IPS DF 19.7 (cell line): Measurements from ENCODE around the gene HIVEP3.
"Not testable (repeated sequence)": the region's sequence is repeated elsewhere in the genome, so short reads cannot be mapped to it uniquely, and the experiment has no call there.

Experiments
- DNase-seq: peaks from one replicate; pipeline ENCODE4 v3.0.0-alpha.2; 2013; ENCODE audit warnings: low read depth, low spot score

Gene HIVEP3

DNA sequence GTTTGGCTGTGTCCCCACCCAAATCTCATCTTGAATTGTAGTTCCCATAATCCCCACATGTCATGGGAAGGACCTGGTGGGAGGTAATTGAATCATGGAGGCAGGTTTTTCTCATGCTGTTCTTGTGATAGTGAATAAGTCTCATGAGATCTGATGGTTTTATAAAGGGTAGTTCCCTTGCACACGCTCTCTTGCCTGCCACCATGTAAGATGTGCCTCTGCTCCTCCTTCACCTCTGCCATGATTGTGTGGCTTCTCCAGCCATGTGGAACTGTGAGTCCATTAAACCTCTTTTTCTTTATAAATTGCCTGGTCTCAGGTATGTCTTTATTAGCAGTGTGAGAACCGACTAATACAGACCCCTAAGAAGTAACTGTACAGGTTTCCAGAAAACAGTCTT, 2.5 kb upstream of the HIVEP3 start:
- DNase-seq, result not testable (repeated sequence)

DNA sequence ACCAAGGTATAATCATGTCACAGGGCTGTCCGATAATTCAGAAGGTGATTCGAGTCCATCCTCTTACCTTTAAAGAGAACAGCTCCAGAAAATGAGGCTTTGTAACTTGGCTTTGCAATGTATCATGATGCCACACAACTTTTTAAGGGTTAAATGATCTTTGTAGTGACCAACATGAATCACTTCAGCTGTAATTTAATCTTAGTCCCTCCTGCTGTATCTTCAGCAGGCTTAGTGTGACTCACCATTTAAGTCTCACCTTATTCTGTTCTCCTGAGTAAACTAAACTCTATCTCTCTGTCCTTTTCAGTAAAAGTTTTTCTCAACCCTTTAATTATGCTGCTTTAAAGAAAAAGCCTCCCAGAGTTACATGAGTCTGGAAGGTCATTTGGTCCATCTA, 1.9 kb upstream of the HIVEP3 start:
- DNase-seq, result no peak

DNA sequence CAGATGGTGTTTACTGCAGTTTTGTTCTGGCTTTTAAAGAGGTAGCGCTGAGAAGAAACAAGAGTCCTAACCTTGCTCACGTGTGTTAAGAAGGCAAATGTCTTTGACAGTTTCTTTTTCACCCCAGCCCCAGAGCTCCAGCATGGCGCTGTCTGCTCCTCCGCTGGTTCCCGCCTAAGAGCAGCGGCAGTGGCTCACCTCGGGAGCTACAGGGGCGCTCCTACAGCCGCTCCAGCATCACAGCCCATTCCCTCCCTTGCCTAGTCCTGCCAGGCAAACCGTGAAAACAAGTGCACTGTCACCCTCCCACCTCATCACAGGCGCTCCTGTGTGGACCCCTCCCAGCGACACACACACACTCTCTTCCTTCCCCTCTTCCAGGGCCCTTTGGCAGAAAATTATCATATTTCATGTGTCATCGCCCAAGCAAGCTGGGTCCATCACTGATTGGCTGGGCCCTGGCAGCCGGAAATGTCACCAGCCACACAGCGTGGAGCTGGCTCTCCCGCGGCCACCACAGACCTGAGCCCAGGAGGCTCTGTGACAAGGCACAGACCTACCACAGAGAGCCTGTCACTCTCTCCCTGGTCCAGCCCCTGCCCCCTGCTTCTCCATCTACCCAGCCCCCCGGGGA, 1.2 kb upstream of the HIVEP3 start:
- DNase-seq, result no peak

DNA sequence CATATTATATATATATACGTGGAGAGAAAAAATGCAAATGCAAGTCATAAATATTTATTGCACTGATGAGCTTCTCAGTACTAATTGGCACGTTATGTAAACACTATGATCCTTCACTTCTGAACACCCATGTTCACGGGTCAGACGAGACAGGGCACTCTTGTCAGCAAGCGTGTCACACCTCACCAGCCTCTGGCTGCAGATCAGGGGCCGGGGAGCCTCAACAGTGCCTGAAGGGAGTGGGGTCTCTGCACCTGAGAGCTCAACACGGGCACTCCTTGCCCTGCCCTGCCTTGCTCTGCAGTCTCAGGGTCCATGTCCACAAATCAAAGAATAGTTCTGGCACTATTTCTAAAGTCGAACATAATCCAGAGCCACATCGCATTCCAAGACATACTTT, 409 bp upstream of the HIVEP3 start:
- DNase-seq, result no peak

DNA sequence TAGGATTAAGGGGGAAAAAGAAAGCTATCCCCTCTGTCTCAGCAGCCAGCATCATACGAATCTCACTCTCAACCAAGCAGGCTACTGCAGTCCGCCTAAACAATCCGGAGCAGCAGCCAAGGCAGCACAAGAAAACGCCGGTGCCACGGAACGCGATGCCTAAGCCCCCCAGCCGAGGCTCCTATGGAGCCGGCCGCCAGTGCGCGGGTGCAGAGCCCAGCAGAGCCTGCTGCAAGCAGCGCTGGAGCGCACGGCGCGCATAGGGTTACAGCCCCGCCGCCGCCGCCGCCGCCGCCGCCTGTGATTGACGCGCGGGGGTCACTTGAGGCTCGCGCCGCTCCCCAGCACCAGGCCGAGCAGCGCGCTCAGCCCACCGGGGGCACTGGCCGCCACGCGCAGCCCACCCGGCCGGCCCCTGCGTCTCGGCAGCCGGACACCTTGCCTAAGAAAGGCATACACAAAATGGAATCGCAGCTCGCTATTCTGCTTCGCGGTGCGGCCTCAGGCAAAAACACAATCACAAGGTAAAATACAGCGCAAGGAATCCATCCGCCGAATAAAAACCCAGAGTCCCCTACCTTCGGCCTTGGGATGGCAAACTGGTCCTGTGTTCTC, 780 bp downstream of the HIVEP3 start:
- DNase-seq, result no peak

DNA sequence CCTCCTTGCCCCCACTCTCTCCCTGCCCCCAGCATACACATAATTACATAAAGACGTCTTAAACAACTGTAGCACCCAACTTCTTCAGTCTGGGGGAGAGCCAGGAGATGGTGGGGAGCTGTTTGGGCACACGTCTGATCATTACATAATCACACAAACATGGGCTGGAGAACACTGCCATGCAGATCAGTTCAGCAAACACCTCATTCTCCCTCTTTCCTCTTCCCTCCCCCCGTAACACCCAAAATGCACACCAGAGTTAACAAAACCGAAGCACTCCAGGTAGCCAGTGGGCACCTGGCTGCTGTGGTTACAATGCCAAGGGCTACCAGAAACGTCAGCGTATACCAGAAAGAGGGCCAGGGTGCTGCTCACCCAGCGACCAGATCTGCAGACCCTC, 1.6 kb downstream of the HIVEP3 start:
- no peak for DNase-seq

GRCh38 chr1:41915786-41916571, 2.7 kb downstream of the HIVEP3 start:
- no peak for DNase-seq

DNA sequence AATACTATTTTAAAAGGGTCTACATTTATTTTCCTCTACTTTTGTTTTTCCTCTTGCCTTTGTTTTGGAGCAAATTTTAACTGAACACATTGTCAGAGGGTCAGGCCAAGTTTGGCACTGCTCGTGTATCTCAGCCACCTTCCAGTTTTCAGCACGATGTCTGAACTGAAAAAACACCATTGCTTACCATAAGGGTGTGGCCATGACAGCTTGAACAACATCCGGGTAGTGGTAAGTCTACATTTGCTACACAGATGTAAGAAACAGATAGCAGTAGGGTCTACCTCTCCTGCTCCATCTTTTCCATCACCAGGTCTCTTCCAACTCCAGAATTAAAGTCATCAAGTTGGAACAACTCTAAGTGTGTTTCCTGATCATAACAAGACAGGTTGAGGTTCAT, 4.2 kb downstream of the HIVEP3 start:
- no peak for DNase-seq

GRCh38 chr1:41913014-41913413, 5.7 kb downstream of the HIVEP3 start:
- DNase-seq, result no peak

- DNase-seq, result no peak
Observed at GRCh38 chr1:41908288-41908895, 10.3 kb downstream of the HIVEP3 start.

GRCh38 chr1:41907446-41907845, 11.3 kb downstream of the HIVEP3 start:
- no peak for DNase-seq

- DNase-seq, result no peak
Observed at GRCh38 chr1:41906943-41907342, 11.8 kb downstream of the HIVEP3 start.

GRCh38 chr1:41905093-41905675, 13.5 kb downstream of the HIVEP3 start:
- DNase-seq, result no peak

- no peak for DNase-seq
Observed at GRCh38 chr1:41902664-41903063, 16.1 kb downstream of the HIVEP3 start.

- no peak for DNase-seq
Observed at GRCh38 chr1:41902159-41902577, 16.6 kb downstream of the HIVEP3 start.

GRCh38 chr1:41901551-41901950, 17.2 kb downstream of the HIVEP3 start:
- no peak for DNase-seq

DNA sequence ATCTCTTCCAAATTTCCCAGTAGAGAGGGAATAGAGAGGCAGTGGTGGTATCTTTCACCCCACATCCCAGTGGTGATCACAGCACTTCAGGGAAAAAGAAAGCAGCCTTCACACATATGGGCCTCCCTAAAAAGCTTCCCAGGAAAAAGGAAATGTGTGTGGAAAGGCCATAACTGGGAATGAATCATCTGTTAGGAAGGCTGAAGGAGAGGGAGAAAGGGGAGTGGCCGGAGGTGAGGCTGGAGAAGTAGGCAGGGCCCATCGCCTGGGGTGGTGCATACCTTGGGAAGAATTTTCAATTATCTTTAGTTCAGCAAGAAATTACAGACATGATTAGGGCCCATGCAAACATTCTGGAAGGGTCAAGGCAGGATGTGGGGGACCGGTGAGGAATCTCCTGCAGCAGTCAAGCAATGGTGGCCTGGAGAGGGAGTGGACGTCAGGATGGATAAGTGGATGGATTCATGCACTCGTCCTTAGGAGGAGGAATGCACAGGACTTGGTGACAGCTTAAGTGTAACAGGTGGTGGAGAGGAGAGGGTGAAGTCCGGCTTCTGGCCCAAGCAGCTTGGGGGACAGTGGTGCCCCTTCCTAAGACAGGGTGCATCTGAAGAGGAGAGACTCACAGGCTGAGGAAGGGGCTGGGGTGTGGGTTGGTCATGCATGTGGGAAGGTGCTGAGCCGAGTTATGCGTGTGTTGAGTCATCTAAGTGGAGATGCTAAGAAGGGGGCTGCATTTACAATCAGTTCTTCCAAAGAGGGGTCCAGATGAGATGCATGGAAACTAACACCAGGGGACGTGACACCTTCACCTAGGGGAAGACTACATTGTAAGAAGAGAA, 17.9 kb downstream of the HIVEP3 start:
- DNase-seq, result no peak

DNA sequence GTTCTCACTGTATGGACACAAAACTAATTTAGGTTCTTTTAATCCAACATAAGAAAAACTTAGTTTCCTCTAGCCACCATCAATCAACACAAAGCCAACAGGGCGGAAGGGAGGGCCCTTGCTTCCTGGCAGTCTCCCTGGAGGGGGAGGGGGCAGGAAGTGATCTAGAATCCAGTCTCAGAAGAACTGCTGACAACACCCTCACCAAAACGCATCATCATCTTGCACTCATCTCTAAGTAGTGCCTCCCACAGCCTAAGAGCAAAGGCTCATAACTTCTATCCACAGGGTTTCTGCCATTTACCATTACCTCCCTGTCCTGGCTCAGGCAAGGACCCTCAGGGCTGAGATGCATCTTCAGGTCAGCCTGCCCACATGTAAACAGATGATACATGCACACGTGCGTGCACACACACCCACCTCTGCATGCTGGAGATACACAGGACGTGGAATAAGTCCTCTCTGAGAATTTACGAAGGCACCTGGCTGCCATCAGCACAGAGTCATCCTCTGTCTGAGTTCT, 20.5 kb downstream of the HIVEP3 start:
- DNase-seq, result no peak

- DNase-seq, result no peak
Observed at GRCh38 chr1:41895552-41895951, 23.2 kb downstream of the HIVEP3 start.

GRCh38 chr1:41894808-41895483, 23.8 kb downstream of the HIVEP3 start:
- DNase-seq, result no peak
